CD4-positive, alpha-beta T cell treated with Interleukin-6 at 100 ng/mL for 8 hours (primary cell): ENCODE results near the gene ATXN1.
"Not testable (repeated sequence)": the region's sequence is repeated elsewhere in the genome, so short reads cannot be mapped to it uniquely, and the experiment has no call there.

ENCODE experiments used
- DNase-seq: peaks from one replicate; pipeline ENCODE4 v3.0.0-alpha.2; 2020; ENCODE audit warnings: mixed read lengths, low spot score

Gene ATXN1

DNA sequence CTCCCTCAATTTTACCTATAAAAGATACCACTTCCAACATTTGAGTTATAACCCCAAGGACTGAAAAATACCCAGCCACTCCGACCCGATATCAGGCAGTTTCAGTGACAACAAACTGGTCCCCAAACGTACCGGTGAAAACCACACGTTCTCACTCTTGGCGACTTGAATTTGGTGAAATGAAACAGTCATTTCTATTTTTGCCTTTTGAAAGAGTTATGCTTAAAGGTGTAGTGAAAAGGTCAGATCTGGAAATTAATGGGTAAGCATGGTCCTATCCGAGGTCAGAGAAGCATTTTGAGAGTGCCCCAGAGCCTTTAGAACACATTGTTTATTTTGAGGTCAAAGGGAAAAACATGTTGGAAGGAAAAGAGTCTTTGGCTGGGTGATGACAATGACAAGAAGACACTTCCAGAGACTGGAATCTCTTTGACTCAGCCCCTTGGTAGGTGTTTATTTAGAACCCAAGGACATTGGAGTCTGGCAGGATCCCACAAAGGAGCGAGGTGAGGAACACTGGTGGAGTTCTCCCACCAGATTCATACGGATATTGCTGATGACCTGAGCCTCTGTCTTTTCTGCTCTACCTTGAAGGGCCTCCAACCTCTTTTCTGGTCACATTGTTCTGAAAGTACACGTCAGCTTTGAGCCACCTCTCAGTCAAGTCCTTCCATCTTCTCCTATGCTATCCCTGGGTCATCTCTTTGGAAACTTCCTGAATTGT, 287.9 kb downstream of the ATXN1 start:
- DNase-seq = no peak

DNA sequence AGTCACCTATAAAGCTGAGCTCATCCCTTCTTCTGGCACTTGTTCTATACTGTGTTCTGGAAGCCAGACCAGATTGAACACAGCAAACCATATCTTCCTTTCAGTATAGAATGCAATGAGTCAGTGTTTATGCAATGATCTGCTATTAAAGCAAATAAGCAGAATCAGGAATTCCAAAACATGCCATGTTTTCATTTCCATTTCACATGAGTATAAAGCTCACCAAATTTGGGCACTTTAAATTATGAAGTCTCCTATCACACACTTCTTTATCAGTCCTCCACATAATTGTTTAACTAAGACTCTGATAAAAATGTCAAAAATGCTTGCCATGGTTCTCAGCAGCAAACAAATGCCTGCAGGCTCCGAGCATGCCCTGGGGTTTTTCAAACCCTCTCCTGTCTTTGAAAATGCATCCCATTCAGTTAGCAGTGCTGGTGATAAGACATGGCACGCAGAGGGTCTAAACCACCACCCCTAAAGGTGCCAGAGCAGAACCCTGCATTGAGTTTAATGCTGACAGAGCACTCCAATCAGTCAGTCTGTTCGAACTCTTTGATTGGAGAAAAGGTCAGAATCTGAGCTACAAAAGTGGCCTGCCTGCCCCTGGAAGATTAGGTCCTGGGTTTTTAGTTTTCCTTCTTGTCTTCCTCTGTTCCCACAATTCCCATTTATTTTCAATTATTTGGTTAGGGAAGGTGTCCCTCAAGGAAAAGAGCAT, 288.8 kb downstream of the ATXN1 start:
- DNase-seq = no peak

DNA sequence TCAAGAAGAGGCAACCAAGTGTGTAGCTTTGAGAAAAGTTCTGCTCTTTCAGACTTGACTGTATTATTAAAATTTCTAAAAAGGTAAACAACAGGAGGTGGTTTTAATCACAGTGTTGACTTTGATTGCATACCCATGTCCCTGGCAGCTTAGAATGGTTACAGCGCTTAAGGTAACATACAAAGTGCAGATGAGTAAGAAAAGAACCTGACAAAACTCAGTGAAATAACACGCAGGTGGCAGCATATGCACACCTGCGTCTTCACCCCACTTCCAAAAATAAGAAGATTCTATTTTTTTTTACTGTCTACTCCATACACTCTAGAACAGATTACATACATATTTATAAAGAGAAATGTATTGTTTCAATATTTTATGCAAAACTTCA, 289.4 kb downstream of the ATXN1 start:
- no peak for DNase-seq

DNA sequence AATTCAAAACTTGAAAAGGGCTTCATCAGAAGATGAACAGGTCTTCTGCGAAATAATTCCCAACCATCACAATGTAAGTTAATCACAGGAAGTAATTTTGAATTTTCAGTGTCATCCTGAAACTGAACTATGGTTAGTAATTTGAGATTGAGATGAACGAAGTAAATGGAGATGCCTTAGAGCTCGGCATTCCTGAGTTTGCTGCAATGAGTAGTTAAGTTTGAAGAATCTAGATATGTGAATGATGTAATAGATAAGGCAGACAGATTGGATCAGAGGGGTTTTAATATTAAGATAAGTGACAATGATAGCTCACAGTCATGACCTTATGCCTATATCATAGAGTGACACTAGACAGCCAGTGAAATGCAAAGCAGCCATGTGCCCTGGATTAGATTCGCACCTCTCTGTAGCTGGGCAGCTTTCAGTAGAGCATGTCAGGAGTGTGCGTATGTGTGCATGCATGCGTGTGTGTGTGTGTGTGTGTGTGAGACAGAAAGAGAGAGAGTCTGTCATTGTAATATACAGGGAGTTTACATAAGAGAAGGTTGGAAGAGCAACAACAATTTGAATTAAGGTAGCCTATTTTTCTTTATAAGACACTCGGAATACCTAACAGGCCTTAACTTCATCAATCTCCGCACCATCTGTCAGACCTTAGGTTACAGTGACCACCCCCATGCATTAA, 289.9 kb downstream of the ATXN1 start:
- no peak for DNase-seq

DNA sequence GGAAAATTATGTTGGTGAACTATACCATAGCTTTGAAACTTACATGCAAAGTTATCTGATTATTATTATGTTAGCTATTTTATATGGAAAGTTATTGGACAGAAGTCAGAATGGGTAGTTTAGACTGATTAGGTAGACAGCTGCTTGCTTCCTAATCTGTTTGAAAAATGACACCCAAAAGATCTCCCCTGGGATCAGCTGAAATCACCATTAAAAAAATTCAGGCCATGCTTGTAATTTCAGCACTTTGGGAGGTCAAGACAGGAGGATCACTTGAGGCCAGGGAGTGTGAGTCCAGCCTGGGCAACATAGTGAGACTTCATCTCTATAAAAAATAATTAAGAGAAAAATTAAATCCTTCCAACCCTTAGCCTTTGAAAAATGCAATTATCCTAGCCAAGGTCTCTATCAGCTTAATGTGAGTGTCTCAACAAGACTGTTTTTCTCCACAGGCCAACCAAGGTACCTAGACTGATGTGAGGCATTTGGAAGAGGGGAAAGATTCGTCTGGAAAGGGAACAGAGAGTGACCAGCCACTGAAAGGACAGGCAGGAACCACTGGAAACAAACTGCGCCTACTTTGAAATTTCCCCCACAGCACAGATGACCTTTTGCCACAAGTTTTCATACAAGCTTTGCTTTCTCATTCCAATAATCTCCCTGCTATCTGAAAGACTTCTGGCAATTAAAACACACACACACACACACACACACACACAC, 290.6 kb downstream of the ATXN1 start:
- DNase-seq = no peak

DNA sequence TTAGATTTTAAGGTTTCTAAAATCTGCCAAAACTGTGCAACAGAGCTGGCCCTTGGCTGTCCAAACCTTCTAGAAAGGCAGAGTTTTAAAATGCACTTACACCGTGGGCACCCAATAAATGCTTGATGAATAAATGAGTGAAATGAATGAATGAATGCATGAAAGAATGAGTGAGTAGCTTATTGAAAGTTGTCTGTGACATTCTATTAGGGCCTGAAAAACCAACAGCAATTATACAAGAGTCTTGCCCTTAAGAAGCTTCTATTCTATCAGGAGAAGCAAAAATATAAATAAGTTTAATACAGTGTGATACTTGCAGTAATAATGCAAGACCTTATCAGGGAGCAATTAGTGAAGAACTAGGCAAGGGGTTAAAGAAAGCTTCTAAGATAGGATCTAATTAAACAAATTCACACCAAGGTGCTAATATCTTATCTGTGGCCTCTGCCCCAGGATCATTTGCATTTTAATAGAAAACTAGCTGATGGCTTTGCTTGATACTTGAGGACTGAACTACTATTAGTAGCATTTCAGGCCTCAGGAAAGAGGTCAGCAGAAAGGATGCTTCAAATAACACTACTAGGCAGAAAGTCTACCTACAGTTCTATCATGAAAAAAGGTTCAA, 292.2 kb downstream of the ATXN1 start:
- no peak for DNase-seq

DNA sequence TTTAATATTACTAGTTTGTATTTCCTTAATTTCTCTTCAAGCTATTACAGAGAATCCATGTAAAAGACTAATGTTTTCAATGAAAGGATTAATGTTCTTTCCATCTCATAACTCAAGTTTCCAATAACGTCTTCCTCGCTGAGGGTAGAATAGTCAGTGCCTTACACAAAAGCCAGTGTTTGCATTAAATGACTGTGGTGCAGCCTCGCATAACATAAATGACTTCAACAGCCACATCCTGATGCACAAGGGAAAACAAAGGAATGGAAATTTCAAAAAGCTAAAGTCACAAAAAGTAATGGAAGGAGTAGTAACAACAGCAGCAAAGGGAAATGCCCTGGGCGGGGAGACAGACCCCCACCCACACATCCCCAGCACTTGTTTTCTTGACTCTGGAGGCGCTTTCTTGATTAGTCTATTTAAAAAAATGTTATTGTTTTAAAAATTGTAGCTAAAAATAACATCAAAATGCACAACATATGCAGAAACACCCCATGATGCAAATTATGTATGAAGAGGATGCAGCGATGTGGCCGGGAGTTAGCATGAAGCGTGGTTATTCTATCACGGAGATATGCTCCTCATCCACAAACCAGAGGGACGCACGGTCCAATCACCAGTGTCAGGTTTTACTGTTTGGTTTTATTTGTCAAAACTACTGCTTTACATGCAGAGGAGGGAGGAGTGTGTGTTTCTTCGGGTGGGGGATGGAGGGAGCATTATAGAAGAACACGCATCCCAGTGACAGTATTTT, 294.3 kb downstream of the ATXN1 start:
- no peak for DNase-seq

DNA sequence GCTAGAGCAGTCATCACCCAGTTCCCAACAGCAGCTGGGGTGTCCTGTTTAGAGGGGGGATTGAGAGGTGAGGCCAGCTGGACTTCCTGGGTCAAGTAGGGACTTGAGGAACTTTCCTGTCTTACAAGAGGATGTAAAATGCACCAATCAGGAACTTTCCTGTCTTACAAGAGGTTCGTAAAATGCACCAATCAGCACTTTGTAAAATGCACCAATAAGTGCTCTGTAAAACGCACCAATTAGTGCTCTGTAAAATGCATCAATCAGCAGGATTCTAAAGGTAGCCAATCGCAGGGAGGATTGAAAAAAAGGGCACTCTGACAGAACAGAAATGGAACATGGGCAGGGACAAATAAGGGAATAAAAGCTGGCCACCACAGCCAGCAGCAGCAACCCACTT, 297.2 kb downstream of the ATXN1 start:
- no peak for DNase-seq

DNA sequence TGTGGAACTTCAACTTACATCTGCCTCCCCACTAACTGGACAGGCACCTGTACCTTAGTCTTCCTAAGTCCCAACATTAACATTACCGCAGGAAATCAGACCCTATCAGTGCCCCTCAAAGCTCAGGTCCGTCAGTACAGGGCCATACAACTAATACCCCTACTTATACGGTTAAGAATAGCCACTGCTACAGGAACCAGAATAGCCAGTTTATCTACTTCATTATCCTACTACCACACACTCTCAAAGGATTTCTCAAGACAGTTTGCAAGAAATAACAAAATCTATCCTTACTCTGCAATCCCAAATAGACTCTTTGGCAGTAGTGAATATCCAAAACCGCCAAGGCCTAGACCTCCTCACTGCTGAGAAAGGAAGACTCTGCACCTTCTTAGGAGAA, 298.0 kb downstream of the ATXN1 start:
- DNase-seq = not testable (repeated sequence)

DNA sequence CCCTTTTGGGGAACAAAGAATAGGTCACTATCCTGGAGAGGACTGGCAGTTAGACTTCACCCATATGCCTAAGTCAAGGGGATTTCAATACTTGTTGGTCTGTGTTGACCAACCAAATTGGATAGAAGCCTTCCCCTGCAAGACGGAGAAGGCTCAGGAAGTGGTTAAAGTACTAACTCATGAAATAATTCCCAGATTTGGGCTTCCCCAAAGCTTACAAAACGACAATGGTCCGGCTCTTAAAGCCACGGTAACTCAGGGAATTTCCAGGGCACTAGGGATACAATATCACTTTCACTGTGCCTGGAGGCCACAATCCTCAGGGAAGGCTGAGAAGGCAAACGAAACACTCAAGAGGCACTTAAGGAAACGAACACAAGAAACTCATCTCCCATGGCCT, 299.8 kb downstream of the ATXN1 start:
- DNase-seq = no peak

DNA sequence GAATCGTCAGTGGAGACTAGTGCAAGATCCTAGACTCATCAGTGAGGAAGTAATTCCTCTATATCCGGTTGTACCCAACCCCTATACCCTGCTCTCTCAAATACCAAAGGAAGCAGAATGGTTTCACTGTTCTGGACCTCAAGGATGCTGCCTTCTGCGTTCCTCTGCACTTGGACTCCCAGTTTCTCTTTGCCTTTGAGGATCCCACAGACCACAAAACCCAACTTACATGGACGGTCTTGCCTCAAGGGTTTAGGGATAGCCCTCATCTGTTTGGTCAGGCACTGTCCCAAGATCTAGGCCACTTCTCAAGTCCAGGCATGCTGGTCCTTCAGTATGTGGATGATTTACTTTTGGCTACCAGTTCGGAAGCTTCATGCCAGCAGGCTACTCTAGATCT, 301.8 kb downstream of the ATXN1 start:
- not testable (repeated sequence) for DNase-seq

DNA sequence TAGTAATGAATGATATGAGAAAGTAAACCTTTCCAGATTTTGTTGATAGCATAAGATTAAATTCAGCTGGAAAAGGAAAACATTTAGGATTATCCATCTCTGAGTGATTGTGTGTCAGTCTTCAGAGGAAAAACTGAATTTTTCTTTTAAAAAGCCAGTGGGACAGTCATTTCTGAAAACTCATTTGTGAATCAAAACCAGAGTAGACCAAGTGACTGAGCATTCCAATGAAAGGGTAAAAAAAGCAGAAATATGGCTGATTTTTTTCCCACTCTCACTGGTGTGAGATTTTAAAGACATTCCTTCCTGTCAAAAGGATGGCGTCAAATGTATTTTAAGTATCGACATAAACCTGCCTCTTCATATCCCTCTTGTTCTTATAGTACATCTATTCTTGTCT, 308.9 kb downstream of the ATXN1 start:
- no peak for DNase-seq

DNA sequence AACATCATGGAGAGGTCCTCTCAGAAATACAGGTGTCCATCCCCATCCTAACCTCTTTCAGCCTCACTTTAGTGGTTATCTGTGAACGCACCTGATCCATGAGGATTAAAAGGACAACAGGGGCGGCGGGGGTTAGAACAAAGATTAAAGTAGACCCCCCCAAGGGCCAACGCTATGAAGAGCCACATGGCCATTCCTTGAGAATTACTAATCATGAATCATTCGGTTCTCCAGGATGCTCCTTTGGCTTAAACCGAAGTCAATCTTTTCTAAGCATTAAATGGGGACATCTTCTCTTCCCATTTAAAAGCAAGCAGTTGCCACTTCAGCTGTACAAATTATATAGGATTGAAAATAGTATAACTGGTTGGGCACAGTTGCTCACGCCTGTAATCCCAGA, 310.4 kb downstream of the ATXN1 start:
- DNase-seq = no peak

DNA sequence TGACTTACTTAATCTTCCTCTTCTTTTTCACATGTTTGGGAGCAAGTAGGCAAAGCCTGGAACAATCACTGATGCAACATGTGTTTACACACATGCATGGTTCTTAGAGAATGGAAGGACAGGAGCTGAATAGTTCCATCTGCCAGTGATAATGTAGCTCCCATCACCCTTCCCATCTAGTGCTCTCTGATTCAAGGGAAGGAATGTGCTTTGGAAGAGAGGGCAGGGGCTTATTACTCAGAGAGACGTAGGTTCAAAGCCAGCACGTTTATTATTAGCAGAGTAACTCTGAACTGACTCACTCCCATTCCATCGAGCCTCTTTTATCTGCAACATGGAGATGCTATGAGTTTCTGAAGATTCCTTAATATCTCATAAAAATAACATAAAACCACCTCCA, 311.0 kb downstream of the ATXN1 start:
- no peak for DNase-seq

DNA sequence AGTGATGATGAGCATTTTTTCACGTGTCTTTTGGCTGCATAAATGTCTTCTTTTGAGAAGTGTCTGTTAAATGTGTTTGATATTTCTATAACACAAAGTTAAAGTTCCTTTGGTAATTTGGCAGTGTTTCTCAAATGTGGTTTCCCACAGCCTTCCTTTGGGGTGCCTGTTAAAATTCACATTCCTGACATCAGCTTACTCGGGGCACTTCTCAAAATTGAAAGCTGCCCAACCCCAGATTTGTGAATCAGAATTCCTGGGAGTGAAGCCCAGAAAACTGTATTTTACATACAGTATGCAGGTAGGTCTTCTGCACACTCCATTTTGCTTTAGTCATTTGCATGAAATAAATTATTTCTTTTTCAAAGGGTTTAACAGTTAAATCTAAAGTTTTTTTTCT, 315.0 kb downstream of the ATXN1 start:
- DNase-seq = no peak

DNA sequence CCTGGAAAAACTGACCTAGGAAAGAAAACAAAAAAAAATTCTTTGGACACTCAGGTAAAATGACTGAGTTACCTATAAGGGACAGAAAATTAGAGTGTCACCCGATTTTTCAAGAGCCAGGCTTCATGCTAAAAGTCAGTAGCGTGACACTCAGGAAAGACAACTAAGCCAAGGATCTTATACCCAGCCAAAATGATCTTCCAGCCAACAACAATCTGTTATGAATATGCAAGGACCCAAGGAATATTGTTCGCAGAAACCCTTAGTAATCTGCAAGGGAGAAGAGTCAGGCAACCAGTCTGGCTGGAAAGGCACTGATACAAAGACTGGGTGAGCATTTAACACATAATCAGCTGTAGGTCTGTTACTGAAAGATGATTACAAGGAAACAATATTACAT, 319.2 kb downstream of the ATXN1 start:
- no peak for DNase-seq

DNA sequence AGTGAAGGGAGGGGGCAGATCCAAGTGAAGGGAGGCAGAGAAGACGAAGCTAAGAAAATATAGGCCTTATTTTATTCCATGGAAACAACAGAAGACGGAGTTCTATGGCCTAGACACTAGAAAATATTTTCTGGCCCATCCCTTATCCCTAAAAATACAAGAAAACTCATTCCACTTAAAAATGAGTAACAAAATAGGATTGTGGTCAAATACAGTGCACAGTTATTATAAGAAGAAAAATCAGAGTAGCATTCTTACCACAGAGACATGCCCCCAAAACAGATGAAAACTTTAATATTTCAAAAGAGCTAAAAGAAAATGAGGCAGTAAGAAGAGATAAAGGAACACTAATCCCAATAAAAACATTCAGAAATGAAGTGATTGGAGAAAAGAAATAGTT, 320.0 kb downstream of the ATXN1 start:
- no peak for DNase-seq

DNA sequence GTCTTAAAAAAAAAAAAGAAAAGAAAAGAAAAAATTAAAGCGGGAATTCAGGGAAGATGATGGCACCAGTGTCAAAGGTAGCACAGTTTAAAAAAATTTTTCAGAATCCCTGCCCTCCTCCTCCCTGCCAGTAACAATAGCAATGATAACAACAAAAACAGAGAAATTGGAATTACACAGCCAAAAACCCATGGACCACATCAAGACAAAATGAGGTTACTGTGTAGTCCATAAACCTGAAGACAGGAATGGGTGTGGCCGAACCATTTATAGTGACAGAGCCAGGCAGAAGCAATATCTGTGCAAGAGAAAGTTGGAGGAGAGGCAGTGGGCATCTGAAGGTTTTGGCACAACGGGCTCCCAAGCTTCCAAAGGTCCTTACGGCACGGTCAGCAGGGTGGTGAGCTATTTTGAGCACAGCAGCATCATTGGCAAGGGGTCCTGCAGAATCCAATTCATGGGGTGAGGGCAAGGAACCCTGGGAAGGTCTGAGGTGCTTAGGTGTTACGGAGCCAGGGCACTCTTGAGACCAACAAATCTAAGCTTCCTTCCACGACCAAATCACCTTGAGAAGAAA, 320.5 kb downstream of the ATXN1 start:
- DNase-seq = no peak

DNA sequence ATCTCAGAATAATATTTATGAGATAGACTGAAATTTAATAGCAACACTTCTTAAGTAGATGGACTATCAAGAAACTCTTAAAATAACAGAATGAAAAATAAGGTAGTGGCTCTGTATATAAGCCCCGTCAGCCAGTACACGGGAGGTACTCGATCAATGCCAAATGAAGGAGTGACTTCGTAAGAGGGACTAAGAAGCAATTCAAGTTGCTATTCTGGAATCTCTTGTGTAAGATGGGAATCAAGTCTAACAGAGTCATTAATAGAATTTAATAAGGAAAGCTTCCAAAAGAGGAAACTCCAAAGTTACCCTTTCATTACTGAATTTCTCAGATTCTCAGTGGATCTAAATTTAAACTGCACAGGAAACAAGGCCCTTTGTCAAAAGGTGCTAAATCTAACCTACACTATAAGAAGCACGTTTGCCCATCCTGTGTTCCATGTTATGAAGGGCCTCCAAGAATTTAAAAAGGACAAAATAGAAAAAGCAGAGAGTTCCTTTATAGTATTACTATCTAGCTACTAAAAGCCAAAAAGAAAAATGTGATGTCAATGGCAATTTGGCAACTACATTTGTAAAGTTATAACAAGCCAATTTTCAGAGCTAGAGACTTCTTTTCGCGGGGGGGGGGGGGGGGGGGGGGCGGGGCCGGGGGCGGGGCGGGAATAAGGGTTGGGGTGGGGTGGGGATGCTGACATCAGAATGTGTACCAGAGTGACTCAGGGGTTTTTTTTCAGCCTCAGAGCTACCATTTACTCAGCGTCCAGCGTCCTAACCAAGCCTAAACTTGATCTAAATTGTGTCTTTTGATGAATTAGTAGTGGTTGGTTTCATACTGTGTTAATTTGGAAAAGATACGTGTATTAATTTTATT, 322.3 kb downstream of the ATXN1 start:
- DNase-seq = no peak

DNA sequence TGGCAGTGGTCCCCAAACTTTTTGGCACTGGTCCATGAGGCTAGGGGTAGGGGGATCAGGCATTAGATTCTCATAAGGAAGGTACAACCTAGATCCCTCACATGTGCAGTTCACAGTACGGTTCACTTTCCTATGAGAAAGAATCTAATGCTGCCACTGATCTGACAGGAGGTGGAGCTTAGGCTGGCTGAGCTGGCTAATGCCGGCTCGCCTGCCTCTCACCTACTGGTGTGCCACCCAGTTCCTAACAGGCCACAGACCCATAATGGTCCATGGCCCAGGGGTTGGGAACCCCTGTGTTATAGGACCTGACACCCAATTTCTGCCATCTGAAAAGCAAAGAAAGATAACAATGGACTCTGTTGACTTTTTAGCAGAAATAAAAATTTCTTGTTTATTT, 323.3 kb downstream of the ATXN1 start:
- DNase-seq = no peak
